GM12892 (cell line): ENCODE measurements around the gene PFKFB3.

ENCODE experiments used
- POLR2A ChIP-seq: IDR thresholded peaks from 2 replicates; pipeline ENCODE4 v1.6.1; 2011; ENCODE audit warnings: low read depth, low read length, control low read depth
- POLR2AphosphoS5 ChIP-seq: IDR thresholded peaks from 2 replicates; pipeline ENCODE4 v1.6.1; 2011; ENCODE audit warnings: low read depth, low read length, control low read depth
- TAF1 ChIP-seq: IDR thresholded peaks from 2 replicates; pipeline ENCODE4 v1.6.1; 2011; ENCODE audit warnings: low read depth, mild to moderate bottlenecking, control low read depth, low read length, borderline replicate concordance

- TF ChIP-seq POLR2AphosphoS5 (no peak), TAF1 (no peak), POLR2A (no peak)
Measured at GRCh38 chr10:6280291-6280690, 77.6 kb downstream of the PFKFB3 start.
